Measurements from ENCODE around the gene OR5B21. TPM values are rescaled to one million over a fixed set of nuclear protein-coding genes. Genes with fewer than 3 reads are reported as not detected.

Gene OR5B21
- polyA plus RNA-seq, 3 donors from 2014 or later = not detected

GRCh38 chr11:58507355-58507754 is 550 bp downstream of the OR5B21 start:
- peaks cover 0 to 19% (median 9%) of the 10 kb centered on the region in 3 donors for H3K36me3 Mint-ChIP-seq
- H3K27ac Mint-ChIP-seq = no peak overlapping the region
- DNase-seq = no peak
- no peaks in the 10 kb centered on the region for H3K4me1 Mint-ChIP-seq
- H3K9me3 Mint-ChIP-seq = no peaks in the 10 kb centered on the region
- H3K4me3 Mint-ChIP-seq = no peak overlapping the region
- H3K27me3 Mint-ChIP-seq (ENCODE audit: low read depth in 3 of 3) = peaks cover 0 to 2% (median 0%) of the 10 kb centered on the region in 3 donors

- Mint-ChIP-seq H3K27me3 (ENCODE audit: low read depth in 3 of 3) (peaks cover 0 to 2% (median 0%) of the 10 kb centered on the region in 3 donors), H3K36me3 (peaks cover 0 to 19% (median 9%) of the 10 kb centered on the region in 3 donors), H3K4me3 (no peak overlapping the region), H3K4me1 (no peaks in the 10 kb centered on the region), H3K9me3 (no peaks in the 10 kb centered on the region), H3K27ac (no peak overlapping the region)
- no peak for DNase-seq
These were observed 970 bp downstream of the OR5B21 start for GRCh38 chr11:58506935-58507334.

GRCh38 chr11:58505849-58506248 is 2.1 kb downstream of the OR5B21 start:
- Mint-ChIP-seq H3K27ac (no peak overlapping the region), H3K36me3 (peaks cover 0 to 19% (median 9%) of the 10 kb centered on the region in 3 donors)

GRCh38 chr11:58504232-58504631 is 3.7 kb downstream of the OR5B21 start:
- H3K27ac Mint-ChIP-seq = peak overlapping the region in 1 of 6 donors; percentile 53
- H3K4me3 Mint-ChIP-seq = no peak overlapping the region
- no peaks in the 10 kb centered on the region for H3K9me3 Mint-ChIP-seq
- H3K4me1 Mint-ChIP-seq = peaks cover 1 to 7% of the 10 kb centered on the region in 2 donors
- no peak for DNase-seq
- peaks cover 0 to 17% (median 9%) of the 10 kb centered on the region in 3 donors for H3K36me3 Mint-ChIP-seq
- H3K27me3 Mint-ChIP-seq (ENCODE audit: low read depth in 3 of 3) = peaks cover 0 to 2% (median 0%) of the 10 kb centered on the region in 3 donors

More at GRCh38 chr11:58505849-58506248, 2.1 kb downstream of the OR5B21 start:
- Mint-ChIP-seq H3K4me3 (no peak overlapping the region), H3K27me3 (ENCODE audit: low read depth in 3 of 3) (peaks cover 0 to 2% (median 0%) of the 10 kb centered on the region in 3 donors), H3K4me1 (no peaks in the 10 kb centered on the region), H3K9me3 (no peaks in the 10 kb centered on the region)
- DNase-seq = no peak

GRCh38 chr11:58503361-58503856 is 4.5 kb downstream of the OR5B21 start:
- Mint-ChIP-seq H3K4me1 (peaks cover 9 to 16% of the 10 kb centered on the region in 2 donors), H3K4me3 (no peak overlapping the region), H3K9me3 (no peaks in the 10 kb centered on the region), H3K36me3 (peaks cover 0 to 13% (median 9%) of the 10 kb centered on the region in 3 donors), H3K27me3 (ENCODE audit: low read depth in 3 of 3) (peaks cover 0 to 2% (median 0%) of the 10 kb centered on the region in 3 donors), H3K27ac (no peak overlapping the region)
- no peak for DNase-seq

GRCh38 chr11:58502004-58502403 is 5.9 kb downstream of the OR5B21 start:
- H3K9me3 Mint-ChIP-seq = no peaks in the 10 kb centered on the region
- no peak overlapping the region for H3K27ac Mint-ChIP-seq
- no peak overlapping the region for H3K4me3 Mint-ChIP-seq
- no peak for DNase-seq
- peaks cover 0 to 9% (median 4%) of the 10 kb centered on the region in 3 donors for H3K36me3 Mint-ChIP-seq
- H3K27me3 Mint-ChIP-seq (ENCODE audit: low read depth in 3 of 3) = peaks cover 0 to 2% (median 0%) of the 10 kb centered on the region in 3 donors
- H3K4me1 Mint-ChIP-seq = peaks cover 23 to 30% of the 10 kb centered on the region in 2 donors

GRCh38 chr11:58498464-58498863 is 9.4 kb downstream of the OR5B21 start:
- peak overlapping the region; percentile 3 to 68 (median 53) for H3K4me3 Mint-ChIP-seq
- H3K27ac Mint-ChIP-seq = peak overlapping the region; percentile 80 to 94 (median 88)
- H3K36me3 Mint-ChIP-seq = peaks cover 0 to 5% (median 0%) of the 10 kb centered on the region in 3 donors
- H3K4me1 Mint-ChIP-seq = peaks cover 27 to 38% of the 10 kb centered on the region in 2 donors
- no peaks in the 10 kb centered on the region for H3K9me3 Mint-ChIP-seq
- DNase-seq = peak; percentile 19 to 35 (median 35)
- no peaks in the 10 kb centered on the region for H3K27me3 Mint-ChIP-seq (ENCODE audit: low read depth in 3 of 3)

GRCh38 chr11:58497951-58498350 is 10.0 kb downstream of the OR5B21 start:
- Mint-ChIP-seq H3K9me3 (no peaks in the 10 kb centered on the region), H3K4me1 (peaks cover 27 to 38% of the 10 kb centered on the region in 2 donors), H3K27ac (peak overlapping the region; percentile 80 to 94 (median 88)), H3K4me3 (peak overlapping the region; percentile 5 to 68 (median 53)), H3K27me3 (ENCODE audit: low read depth in 3 of 3) (no peaks in the 10 kb centered on the region), H3K36me3 (peaks cover 0 to 5% (median 0%) of the 10 kb centered on the region in 3 donors)
- DNase-seq = no peak

- H3K4me1 Mint-ChIP-seq = peaks cover 27 to 38% of the 10 kb centered on the region in 2 donors
- no peak for DNase-seq
- H3K27me3 Mint-ChIP-seq (ENCODE audit: low read depth in 3 of 3) = no peaks in the 10 kb centered on the region
- no peaks in the 10 kb centered on the region for H3K36me3 Mint-ChIP-seq
- H3K4me3 Mint-ChIP-seq = no peak overlapping the region
- no peak overlapping the region for H3K27ac Mint-ChIP-seq
- peaks cover 0 to 2% (median 0%) of the 10 kb centered on the region in 6 donors for H3K9me3 Mint-ChIP-seq
These were observed 12.0 kb downstream of the OR5B21 start for GRCh38 chr11:58495906-58496305.

GRCh38 chr11:58494101-58494500 is 13.8 kb downstream of the OR5B21 start:
- no peak overlapping the region for H3K27ac Mint-ChIP-seq
- no peak overlapping the region for H3K4me3 Mint-ChIP-seq
- H3K27me3 Mint-ChIP-seq (ENCODE audit: low read depth in 3 of 3) = peaks cover 0 to 2% (median 0%) of the 10 kb centered on the region in 3 donors
- no peak for DNase-seq
- peaks cover 0 to 3% (median 0%) of the 10 kb centered on the region in 3 donors for H3K36me3 Mint-ChIP-seq
- peaks cover 0 to 2% (median 0%) of the 10 kb centered on the region in 6 donors for H3K9me3 Mint-ChIP-seq
- peaks cover 25 to 29% of the 10 kb centered on the region in 2 donors for H3K4me1 Mint-ChIP-seq

- H3K27ac Mint-ChIP-seq = no peak overlapping the region
- peaks cover 21 to 25% of the 10 kb centered on the region in 2 donors for H3K4me1 Mint-ChIP-seq
- no peak for DNase-seq
- H3K4me3 Mint-ChIP-seq = no peak overlapping the region
- H3K27me3 Mint-ChIP-seq (ENCODE audit: low read depth in 3 of 3) = peaks cover 0 to 2% (median 0%) of the 10 kb centered on the region in 3 donors
- H3K36me3 Mint-ChIP-seq = peaks cover 0 to 5% (median 0%) of the 10 kb centered on the region in 3 donors
- H3K9me3 Mint-ChIP-seq = peaks cover 0 to 2% (median 0%) of the 10 kb centered on the region in 6 donors
These were observed 14.2 kb downstream of the OR5B21 start for GRCh38 chr11:58493676-58494075.

GRCh38 chr11:58490827-58491226 is 17.1 kb downstream of the OR5B21 start:
- H3K27me3 Mint-ChIP-seq (ENCODE audit: low read depth in 3 of 3) = peaks cover 0 to 3% (median 0%) of the 10 kb centered on the region in 3 donors
- no peak for DNase-seq

GRCh38 chr11:58487170-58487569 is 20.7 kb downstream of the OR5B21 start:
- no peak overlapping the region for H3K27ac Mint-ChIP-seq
- H3K4me1 Mint-ChIP-seq = no peaks in the 10 kb centered on the region
- peaks cover 0 to 9% (median 7%) of the 10 kb centered on the region in 3 donors for H3K27me3 Mint-ChIP-seq (ENCODE audit: low read depth in 3 of 3)
- H3K9me3 Mint-ChIP-seq = peaks cover 0 to 2% (median 0%) of the 10 kb centered on the region in 6 donors
- peaks cover 0 to 5% (median 4%) of the 10 kb centered on the region in 3 donors for H3K36me3 Mint-ChIP-seq
- H3K4me3 Mint-ChIP-seq = no peak overlapping the region
- DNase-seq = no peak

More at GRCh38 chr11:58490827-58491226, 17.1 kb downstream of the OR5B21 start:
- Mint-ChIP-seq H3K27ac (no peak overlapping the region), H3K36me3 (peaks cover 0 to 5% (median 4%) of the 10 kb centered on the region in 3 donors), H3K4me3 (no peak overlapping the region), H3K9me3 (peaks cover 0 to 2% (median 0%) of the 10 kb centered on the region in 6 donors), H3K4me1 (no peaks in the 10 kb centered on the region)

GRCh38 chr11:58485961-58486360 is 21.9 kb downstream of the OR5B21 start:
- Mint-ChIP-seq H3K27me3 (ENCODE audit: low read depth in 3 of 3) (peaks cover 0 to 9% (median 7%) of the 10 kb centered on the region in 3 donors), H3K36me3 (peaks cover 0 to 5% (median 4%) of the 10 kb centered on the region in 3 donors), H3K27ac (no peak overlapping the region), H3K9me3 (peaks cover 0 to under 1% (median 0%) of the 10 kb centered on the region in 6 donors), H3K4me1 (no peaks in the 10 kb centered on the region), H3K4me3 (no peak overlapping the region)
- no peak for DNase-seq
